Activated effector memory CD4-positive, alpha-beta T cell treated with anti-CD3 and anti-CD28 coated beads, Interleukin-2, amount 50 U/mL, for 16 hours (primary cell): Measurements from ENCODE around the gene SV2C.

Experiments used
- DNase-seq: peaks from one replicate; pipeline ENCODE4 v3.0.0-alpha.2; 2020

Gene SV2C

DNA sequence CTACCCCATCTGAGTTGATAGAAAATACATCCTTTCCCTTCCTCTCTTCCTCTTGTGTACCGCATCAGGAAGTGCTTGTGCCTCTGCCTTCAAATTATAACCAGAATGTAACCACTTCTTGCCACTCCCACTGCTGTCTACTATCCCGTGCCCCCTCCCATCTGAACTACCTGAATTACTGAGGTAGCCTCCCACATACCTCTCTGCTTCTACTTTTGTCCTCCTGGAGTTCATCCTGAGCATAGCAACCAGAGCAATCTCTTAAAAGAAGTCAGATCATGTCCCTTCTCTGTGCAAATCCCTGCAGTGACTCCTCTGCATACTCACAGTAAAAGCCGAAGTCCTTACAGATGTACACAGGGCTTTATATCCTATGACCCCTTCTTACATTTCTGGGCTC is 23.0 kb downstream of the SV2C start:
- DNase-seq = no peak

DNA sequence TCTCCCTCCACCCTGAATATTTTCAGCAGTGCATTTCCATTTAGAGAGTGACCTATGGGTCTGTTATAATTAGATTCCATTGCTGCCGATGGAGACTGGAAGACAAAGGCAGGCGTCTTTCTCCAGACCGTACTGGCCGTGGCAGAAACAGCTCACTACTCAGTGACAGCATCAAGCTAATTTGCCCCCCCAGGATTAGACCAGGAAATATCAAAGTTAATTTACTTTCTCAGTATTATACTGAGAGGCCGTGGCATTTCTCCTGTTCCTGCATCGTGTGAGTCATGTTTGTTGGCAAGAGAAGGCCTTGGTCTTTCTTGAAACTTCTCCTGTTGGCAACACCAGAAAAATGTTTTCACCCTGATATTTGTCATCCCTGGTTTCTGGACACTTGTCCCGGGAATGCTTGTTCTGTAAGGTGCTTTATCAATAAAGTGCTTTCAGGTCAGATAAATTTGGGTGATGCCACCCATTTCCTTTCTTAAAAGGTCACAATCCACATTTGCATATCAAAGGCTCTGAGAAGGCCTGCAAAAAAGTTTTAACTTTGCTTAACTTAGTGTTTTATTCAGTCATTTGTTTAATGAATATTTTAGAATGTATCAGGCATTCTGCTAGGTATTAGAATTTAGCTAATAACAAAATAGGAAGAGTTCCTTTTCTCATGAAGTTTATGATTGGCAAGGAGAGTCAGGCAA is 28.4 kb downstream of the SV2C start:
- DNase-seq = no peak

DNA sequence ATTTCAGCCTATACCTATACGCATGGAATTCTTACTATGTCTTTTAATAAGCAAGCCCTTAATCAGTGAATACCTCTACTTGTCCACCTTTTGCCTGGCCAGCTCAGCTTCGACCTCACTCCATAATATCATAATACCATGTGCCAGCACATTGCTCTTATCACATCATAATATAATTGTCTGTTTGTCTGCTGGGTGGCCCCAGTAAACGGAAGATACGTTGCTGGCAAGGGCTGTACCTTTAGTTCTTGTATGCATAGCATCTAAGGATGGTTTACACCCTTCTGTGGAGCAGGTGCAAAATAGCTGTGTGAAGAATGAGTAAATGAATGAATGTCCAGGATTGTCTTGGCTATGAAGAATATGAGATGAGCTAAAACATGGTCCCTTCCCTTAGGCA is 29.9 kb downstream of the SV2C start:
- no peak for DNase-seq

DNA sequence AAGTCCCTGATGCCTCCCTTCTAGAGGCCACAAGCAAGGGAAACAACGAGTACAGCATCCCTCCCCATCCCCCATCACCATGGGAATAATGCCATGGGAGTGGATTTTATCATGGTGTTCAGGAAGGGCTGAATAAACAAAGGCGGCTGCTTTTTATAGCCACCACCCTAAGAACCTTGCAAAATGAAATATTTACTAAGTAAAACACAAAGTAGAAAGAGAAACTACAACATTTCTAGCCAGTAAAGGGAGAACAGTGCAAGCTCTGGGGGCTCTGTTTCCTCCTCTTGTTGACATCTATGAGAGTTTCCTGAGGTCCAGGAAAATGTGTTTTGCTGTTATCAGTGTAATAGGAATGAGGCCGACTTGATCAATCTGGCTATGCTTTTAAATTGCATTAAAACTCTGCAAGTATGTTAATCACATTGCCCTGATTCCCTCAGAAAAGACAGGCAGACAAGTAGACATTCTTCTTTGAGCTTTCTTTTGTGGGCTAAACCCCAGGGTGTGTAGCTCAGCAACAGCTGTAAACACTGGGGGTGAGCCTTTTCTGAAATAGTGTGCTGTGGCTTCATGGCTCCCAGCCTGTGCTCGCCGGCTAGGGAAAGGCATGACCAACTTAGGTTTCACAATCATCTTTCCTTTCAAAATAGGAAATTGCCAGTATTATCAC is 31.1 kb downstream of the SV2C start:
- no peak for DNase-seq

DNA sequence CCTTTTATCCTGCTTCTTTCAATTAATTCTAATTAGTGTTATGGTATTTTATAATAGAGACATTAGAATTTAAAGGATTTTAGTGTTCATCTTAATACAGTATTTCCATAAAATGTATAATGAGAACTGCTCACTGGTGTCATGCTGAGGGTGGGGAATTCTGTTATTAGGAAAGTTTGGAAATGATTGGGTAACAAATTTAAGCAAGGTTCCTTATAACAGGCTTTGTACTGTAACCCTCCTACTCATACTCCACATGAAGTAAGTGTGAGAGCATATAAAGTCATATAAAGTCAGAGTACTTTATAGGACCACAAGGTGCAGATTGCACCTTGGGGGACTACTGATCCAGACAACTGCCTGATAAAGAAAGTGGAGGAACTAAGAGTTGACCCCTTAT is 42.2 kb downstream of the SV2C start:
- DNase-seq = no peak

DNA sequence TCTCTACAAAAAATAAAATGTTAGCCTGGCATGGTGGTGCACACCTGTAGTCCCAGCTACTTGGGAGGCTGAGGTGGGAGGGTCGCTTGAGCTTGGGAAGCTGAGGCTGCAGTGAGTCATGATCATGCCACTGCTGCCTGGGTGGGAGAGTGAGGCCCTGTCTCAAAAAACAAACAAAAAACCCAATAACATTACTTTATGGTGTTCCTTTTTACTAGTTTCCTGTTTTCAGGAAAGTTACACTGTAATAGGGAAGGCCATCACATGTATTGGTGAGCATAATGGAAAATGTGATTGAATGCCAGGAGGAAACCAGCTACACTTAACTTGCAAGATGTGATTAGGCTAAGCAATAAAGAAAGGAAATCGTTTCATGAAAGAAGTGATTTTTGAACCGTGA is 42.7 kb downstream of the SV2C start:
- DNase-seq = no peak

DNA sequence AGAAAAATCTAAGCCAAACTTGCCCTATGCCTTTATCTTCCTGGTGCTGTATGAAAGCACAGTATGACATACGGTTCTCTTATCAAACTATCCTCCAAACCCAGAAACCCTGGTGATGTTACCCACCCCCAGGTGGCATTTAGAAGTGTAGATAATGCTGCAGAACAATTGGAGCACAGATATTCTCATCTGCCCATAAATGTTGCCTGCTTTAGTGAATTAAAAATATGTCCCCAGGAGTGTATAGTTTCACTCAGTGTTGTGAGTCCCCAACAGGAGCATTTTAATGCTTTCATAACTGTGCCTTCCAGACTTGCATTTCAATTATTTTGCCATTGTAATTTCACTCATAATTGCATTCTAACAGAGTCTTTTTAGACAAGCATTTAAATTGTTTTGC is 50.8 kb downstream of the SV2C start:
- no peak for DNase-seq

DNA sequence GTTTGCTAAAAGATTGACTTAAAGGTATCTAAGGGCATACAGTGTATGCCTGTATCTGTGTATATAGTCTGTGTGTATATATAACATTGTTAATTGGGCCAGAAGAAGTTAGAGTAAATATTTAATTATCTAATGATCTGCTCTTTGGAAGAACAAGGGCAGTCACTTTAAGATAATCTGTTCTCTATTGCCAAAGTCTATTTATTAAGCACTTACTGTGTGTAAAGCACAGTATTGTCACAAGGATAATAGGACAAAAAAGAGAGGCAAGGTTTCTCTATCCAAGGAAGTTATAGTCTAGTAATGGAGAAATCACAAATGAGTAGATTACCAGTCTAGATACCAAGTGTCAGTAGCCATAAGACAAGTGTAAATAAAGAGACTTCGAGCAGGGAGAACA is 51.5 kb downstream of the SV2C start:
- DNase-seq = no peak

DNA sequence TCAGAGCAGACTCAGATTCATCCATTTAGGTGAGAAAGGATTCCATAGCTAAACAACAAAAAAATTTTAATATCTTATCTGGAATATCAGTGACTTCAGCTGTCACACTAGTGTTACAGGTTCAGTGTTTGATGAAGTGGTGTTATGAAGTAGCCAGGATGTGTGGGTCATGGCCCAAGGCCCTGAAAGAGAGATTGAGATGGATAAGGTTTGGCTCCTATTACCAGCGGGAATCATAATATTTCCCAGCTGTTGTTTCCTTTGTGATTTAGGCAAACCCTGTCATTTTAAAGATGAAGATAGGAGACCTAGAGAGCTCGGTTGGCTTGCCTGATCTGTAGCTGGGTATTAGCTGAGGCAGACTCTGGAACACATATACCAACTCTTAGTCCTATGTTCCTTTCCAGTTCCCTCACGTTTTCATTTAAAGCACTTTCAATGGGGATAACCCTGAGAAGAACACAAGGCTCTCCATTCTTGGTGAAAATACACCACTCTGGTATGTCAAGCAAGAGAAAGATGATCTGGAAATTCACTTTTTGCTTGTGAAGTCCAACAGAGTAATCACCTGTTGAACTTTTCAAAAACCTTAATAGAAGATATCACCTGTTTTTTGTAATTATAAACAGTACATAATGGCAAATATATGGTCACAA is 54.8 kb downstream of the SV2C start:
- DNase-seq = no peak

DNA sequence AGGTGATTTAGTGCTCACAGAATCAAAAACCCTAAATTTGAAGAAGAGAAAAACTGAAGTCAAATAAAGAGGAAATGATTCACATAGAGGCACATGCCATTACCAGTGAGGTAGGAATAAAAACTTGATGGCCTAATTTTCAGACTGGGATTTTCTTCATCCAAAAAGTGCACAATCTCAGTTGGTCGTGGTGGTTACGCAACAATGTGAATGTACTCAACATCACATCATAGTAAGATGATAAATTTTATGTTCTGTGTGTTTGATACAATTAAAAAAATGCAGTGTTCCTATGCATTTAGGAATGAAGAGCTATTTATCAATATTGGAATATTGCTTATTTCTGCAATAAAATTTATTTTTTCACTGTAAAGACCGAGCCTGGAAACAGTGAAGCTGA is 60.7 kb downstream of the SV2C start:
- DNase-seq = no peak

DNA sequence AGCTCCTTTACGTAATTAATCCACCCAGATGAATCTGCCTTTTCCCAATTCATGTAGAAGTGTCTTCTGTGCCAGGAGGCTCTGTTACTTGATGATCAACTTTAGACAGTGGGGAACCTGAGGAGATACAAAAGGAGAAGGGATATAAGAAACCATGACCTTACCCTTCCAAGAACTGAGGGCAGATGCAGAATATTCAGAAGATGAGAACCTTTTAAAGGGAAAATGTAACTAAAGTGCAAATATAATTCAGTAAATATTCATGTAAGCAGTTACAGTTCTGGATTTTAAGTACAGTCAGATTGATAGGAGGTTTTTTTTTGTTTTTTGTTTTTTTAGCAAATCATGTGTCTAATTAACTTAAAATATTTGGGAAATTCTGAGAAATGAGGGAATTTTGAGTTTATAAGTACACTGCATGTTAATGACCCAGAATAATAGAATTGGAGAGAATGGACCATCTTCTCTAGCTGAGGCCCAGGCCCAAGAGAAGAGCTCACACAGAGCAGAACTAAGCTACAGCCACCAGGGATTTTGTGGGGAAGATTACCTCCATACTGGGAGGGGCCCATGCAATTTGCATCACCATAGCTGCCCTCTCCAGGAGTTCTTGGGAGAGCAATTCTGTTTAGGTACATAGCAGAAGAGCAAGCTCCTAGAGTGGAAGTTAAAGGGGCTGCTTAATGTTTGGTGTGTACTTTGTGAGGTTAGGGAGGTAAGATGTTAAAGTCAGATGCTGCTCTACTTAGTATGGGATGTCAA is 61.5 kb downstream of the SV2C start:
- no peak for DNase-seq

DNA sequence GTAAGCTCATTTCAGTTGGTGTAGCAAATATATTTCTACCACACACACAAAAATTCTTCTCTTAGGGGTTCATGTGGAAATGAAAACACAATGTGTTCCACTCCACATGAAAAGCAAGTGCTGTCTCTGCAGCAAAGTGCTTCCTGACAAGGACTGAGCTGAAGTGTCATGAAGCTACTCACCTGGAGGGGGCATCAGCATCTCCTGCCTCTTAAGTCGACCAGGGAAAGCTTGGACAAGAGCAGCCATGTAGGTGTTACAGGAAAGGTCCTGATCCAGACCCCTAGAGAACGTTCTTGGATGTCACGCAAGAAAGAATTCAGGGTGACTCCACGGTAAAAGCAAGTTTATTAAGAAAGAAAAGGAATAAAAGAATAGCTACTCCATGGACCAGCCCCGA is 62.8 kb downstream of the SV2C start:
- no peak for DNase-seq

DNA sequence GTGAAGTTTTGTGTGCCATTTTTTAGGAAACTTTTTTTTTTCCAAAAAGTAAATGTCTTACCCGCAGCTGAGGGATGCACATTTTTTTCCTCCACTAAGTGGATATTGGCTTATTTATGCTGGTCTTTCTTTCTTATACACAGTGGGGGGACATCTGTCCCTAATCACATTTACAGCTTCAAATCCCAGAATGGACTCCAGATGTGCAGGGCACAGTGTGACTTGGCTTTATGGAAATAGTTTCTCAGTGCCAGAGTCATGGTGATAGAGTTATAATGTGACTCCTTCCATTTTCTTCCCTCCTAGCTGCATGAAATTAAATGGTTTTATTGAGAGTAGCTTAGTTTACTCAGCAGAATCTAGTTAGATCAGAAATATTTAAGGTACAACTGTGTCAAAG is 66.5 kb downstream of the SV2C start:
- no peak for DNase-seq

DNA sequence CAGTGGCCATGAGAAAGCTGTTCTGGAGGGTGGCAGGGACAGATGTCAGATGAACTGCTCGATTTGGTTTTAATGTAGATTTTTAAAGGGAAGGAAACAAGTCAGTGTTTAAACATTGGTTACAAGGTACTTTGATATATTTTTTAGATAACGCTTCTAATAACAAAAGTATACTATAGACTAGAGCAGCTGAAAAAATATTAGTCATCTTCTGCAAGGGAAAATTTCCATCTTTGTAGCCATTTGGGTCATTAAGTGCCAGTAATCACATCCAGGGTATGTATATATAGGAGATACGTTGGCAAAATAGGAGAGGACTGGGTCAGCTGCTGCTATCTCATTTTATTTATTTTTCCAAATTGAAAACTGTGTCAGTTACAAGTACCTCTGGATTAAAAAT is 69.0 kb downstream of the SV2C start:
- DNase-seq = no peak

DNA sequence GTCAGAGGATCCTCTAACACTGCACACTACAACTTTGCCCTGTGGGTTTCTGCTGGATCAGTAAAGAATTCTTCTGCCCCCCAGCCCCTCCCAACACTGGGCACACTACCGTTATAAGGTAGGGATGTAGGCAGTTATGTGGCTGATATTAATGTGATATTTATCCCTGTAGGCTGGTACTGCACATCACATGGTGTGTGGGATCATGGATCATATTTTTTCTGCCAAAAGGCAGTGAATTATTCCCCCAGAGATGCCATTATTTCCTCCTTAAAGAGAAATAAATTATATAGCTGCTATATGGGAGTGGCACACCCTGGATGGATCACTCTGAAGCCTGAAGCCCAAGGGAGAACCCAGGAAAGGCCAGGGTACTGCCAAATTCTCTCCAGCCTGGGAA is 69.5 kb downstream of the SV2C start:
- DNase-seq = no peak

DNA sequence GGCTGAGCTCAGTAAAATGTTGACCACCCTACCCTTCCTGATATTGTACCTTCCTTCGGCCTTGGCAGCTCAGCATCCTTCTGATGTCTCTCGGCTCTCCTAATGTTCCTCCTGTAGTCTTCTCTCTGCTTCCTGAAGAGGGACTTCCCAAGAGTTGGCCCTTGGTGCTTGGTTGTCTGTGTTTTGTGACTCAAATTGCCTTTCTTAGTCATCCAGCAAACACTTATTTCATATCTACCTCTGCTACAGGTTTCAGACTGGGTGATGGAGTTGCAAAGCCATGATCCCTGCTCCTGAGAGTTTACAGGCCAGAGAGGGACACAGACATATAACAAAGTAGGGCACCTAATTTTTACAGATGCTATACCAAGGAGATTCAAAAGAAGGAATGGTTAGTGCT is 70.1 kb downstream of the SV2C start:
- no peak for DNase-seq

DNA sequence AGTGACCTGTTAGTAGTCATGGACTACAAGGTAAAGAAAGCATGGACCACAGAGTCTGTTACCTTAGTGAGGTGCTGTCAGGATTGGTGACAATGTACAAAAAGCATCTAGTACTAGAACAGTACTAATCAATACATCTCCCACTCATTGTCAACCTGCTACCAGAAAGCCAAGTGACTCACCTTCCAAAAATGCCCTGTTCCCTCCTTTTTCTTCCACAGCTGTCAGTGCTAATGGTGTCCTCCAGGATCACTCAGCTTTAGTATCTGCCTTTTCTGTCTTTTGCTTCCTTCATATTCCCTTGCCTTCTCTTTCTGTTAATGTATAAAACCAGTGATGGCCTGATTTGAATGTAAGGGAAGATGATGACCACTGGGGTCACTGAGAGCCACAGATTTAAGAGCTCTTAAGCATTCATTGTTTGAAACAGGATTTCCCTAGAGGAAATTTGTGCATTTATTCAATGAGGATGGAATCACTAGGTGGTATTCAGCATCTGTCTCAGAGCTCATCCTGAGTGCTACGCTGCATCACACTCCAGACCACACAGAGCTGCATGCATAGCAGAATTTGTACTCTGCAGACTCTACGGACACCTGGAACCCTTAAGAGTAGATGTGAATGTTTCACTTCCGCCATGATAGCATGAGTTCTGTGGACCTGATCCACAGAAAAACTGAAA is 71.0 kb downstream of the SV2C start:
- no peak for DNase-seq

DNA sequence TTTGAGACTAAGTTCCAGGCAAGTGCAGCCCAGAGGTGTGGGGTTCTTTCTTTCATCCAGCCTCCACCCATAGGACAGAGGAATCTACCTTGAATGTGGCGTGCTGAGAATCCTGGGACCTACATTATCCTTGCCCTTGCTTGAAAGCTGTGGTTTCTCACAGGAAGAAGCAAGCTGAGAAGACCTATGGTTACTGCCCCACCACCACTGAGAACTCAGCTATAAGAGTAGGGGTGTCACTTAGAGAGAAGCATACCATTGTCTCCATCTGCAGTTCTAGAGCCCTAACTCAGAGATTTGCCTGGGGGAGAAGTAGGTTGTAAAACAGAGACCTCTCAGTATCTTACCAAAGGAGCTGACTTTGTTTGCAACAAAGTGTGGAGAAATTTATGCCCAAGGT is 72.4 kb downstream of the SV2C start:
- no peak for DNase-seq

DNA sequence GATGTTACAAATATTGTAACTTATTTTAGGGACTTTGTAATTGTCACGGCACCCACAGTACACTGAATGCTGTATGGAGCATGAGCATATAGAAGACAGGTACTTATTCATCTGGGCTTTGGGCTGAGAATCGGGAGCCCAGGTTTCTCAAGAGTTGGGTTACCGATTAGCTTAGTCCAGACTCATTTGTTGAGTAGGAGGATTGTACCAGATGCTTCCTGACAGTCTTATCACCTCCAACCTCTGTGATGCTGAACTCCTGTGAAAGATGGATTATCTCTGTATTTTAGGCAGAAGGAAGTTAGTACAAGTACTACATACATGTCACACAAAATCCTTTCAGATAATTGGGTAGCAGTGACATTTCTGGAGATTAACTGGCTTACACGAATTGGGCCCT is 79.2 kb downstream of the SV2C start:
- no peak for DNase-seq

DNA sequence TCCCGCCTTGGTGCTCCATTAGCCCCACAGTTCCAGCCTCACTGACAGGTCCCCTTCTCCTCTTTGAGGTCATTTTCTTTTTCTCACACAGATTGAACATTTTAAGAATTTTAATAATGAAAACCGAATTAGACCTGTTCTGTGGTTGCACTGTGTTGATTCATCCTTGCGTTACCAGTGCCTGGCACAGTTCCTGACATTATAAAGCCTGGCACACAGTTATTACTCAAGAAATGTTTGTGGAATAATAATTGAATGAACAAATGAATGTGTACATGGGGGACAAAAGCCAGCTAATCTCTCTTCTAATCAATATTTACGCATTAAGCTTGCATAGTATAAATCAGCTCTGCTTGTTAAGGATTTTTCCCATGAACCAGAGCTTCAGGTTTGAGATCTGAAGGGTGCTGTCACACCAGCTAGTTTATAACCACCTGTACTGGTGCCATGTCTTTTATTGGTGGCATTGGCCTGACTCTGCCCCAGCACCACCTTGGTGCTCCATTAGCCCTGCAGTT is 80.0 kb downstream of the SV2C start:
- no peak for DNase-seq

DNA sequence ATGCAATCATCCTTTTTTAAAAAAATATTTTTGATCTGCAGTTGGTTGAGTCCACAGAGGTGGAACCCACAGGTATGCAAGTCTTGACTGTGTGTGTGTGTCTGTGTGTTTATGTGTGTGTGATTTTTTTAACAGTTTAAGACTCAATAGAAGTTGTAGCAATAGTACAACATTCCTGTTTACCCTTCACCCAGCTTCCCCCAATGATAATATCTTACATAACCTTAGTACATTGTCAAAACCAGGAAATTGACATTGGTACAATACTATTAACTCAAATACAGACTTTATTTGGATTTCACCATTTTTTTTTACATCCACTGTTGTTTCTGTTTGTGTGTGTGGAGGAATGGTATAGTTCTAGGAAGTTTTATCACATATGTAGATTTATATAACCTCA is 81.8 kb downstream of the SV2C start:
- DNase-seq = no peak

DNA sequence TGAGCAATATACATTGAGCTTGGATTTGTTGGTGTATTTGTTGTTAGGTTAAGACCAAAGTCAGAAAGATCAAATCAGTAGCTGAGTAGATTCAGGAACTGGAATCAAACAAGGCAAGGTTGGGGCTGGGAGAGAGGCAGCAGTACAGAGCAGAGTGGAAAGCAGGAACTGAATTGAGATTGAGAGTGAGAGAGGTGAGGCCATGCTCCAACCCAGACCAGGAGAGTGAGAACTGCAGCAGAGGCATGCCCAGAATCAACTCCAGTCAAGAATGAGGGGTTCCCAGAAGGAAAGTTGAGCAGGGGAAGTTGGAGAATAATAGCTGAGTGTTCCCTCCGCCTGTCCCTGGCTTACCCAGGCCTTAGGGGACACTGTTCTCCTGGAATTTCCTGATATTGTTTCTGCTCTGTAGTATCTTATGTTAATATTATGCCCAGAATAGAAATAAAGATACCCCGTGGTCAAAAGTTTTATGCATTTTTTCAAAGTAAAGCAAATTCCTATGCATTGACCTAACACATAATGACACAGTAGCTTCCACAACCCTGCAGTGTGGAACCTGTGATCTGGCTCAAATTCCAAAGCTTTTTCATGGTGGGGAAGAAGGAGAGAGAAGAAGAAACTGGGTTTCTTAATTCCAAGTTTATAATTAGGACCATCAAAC is 82.7 kb downstream of the SV2C start:
- no peak for DNase-seq
